RWPE2 (cell line): Measurements from ENCODE around the gene BRD1.

Experiments
- ATAC-seq: fragments of 200-7000 bp; cut with Tn5 transposase; 3 replicates; pipeline ENCODE4 v1.9.1; 2021; ENCODE audit warnings: low read depth
- DNase-seq: peaks from one replicate; pipeline ENCODE4 v3.0.0-alpha.2; 2020; ENCODE audit warnings: low spot score
- H3K27ac ChIP-seq: fragments of 450-650 bp; 2 replicates; pipeline ENCODE4 v1.5.1; 2017; ENCODE audit warnings: mild to moderate bottlenecking; ENCODE audit not compliant: poor library complexity, severe bottlenecking
- H3K27me3 ChIP-seq: fragments of 250-450 bp; sonication (Bioruptor Pico); 2 replicates; pipeline ENCODE4 v1.5.1; 2021; ENCODE audit warnings: mild to moderate bottlenecking, moderate library complexity; ENCODE audit not compliant: insufficient read depth, poor library complexity, severe bottlenecking
- H3K36me3 ChIP-seq: fragments of 250-450 bp; sonication (Bioruptor Pico); 2 replicates; pipeline ENCODE4 v1.5.1; 2020; ENCODE audit warnings: low read depth, mild to moderate bottlenecking, moderate library complexity
- H3K4me1 ChIP-seq: fragments of 250-450 bp; sonication (Bioruptor Pico); 2 replicates; pipeline ENCODE4 v1.5.1; 2021; ENCODE audit warnings: mild to moderate bottlenecking, moderate library complexity; ENCODE audit not compliant: insufficient read depth, poor library complexity, severe bottlenecking
- H3K4me3 ChIP-seq: fragments of 250-450 bp; sonication (Bioruptor Pico); 2 replicates; pipeline ENCODE4 v1.5.1; 2021; ENCODE audit warnings: mild to moderate bottlenecking, moderate library complexity; ENCODE audit not compliant: severe bottlenecking
- H3K9me3 ChIP-seq: fragments of 250-450 bp; sonication (Bioruptor Pico); 2 replicates; pipeline ENCODE4 v1.5.1; 2021; ENCODE audit warnings: mild to moderate bottlenecking, moderate library complexity; ENCODE audit not compliant: severe bottlenecking
- TF ChIP-seq, protein P1 (sequence below): fragments of 450-650 bp; IDR thresholded peaks from one replicate; pipeline ENCODE4 v1.5.1; 2017; ENCODE audit warnings: mild to moderate bottlenecking, moderate library complexity; ENCODE audit not compliant: poor library complexity, severe bottlenecking

Gene BRD1

DNA sequence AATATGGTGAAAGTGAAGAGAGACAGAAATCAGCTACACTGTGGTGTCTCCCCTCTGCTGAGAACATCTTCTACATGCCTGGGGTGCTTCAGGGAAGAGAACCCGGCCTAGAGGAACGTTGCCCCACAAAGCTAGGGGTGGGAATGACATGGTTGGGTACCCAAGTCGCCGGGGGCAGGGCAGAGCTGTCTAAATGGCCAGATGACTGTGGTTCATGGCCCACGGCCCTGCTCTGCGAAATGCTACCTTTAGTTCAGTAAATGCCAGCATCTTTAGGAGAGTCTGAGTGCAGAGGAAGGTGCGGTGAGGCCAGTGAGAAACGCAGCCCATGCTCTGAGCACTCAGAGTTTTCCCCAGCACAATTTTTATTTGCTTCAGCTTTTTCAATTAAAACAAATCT lies 12.8 kb downstream of the BRD1 start:
- H3K4me3 ChIP-seq: no peak overlapping the region
- no peaks in the 10 kb centered on the region for H3K4me1 ChIP-seq
- ATAC-seq: no peak
- TF ChIP-seq, protein P1, sequence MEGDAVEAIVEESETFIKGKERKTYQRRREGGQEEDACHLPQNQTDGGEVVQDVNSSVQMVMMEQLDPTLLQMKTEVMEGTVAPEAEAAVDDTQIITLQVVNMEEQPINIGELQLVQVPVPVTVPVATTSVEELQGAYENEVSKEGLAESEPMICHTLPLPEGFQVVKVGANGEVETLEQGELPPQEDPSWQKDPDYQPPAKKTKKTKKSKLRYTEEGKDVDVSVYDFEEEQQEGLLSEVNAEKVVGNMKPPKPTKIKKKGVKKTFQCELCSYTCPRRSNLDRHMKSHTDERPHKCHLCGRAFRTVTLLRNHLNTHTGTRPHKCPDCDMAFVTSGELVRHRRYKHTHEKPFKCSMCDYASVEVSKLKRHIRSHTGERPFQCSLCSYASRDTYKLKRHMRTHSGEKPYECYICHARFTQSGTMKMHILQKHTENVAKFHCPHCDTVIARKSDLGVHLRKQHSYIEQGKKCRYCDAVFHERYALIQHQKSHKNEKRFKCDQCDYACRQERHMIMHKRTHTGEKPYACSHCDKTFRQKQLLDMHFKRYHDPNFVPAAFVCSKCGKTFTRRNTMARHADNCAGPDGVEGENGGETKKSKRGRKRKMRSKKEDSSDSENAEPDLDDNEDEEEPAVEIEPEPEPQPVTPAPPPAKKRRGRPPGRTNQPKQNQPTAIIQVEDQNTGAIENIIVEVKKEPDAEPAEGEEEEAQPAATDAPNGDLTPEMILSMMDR: no peak
- no peak for DNase-seq
- peaks cover 53% of the 10 kb centered on the region for H3K36me3 ChIP-seq
- no peaks in the 10 kb centered on the region for H3K9me3 ChIP-seq
- no peaks in the 10 kb centered on the region for H3K27me3 ChIP-seq
- no peak overlapping the region for H3K27ac ChIP-seq

DNA sequence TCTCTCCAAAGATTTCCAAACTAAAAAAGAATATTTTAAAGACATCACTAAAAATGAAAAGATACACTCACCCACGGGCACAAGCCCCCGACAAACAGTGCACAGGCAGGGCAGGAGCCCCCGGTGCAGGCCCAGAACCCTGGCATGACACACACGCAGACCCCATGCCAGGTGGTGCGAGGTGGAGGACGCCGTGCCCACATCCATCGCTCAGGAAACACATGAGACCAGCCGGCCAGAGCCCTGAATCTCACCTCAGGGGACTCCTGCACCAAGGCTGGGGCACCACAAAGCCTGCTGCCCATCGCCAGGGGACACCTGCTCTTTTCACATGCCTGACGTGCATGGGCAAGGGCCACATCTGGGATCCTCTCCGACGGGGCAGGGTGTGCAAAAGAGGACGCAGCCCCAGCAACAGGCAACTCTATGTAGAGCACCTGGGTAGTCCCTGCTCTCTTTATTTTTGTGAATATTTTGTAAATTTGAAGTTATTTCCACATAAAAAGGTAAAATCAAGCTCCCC lies 13.4 kb downstream of the BRD1 start:
- peaks cover 50% of the 10 kb centered on the region for H3K36me3 ChIP-seq
- TF ChIP-seq, protein P1: no peak
- no peak for ATAC-seq

DNA sequence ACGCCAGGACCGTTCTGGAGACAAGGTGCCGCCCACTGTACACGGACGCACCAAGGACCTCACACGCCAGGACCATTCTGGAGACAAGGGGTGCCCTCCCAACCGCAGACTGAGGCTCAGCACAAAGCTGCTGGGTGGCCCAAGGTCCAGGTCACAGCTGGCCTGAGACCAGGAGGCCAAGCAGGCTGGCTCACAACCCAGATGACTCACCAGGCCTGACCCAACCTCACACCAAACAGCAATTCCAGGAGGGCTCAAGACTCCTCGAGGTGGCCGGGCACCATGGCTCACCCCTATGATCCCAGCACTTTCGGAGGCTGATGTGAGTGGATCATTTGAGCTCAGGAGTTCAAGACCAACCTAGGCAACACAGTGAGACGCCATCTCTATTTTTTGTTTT lies 14.8 kb downstream of the BRD1 start:
- peaks cover 38% of the 10 kb centered on the region for H3K36me3 ChIP-seq
- no peaks in the 10 kb centered on the region for H3K27me3 ChIP-seq
- no peak overlapping the region for H3K4me3 ChIP-seq
- H3K27ac ChIP-seq: no peak overlapping the region
- TF ChIP-seq, protein P1: no peak
- DNase-seq (no peak), ATAC-seq (0 out of 3 replicates have a peak, but pooled peaks have one; percentile 17)
- H3K4me1 ChIP-seq: no peaks in the 10 kb centered on the region
- H3K9me3 ChIP-seq: no peaks in the 10 kb centered on the region

More for the DNA sequence above, 13.4 kb downstream of the BRD1 start:
- Histone ChIP-seq H3K4me1 (no peaks in the 10 kb centered on the region), H3K9me3 (no peaks in the 10 kb centered on the region), H3K4me3 (no peak overlapping the region), H3K27ac (no peak overlapping the region), H3K27me3 (no peaks in the 10 kb centered on the region)
- DNase-seq: no peak

DNA sequence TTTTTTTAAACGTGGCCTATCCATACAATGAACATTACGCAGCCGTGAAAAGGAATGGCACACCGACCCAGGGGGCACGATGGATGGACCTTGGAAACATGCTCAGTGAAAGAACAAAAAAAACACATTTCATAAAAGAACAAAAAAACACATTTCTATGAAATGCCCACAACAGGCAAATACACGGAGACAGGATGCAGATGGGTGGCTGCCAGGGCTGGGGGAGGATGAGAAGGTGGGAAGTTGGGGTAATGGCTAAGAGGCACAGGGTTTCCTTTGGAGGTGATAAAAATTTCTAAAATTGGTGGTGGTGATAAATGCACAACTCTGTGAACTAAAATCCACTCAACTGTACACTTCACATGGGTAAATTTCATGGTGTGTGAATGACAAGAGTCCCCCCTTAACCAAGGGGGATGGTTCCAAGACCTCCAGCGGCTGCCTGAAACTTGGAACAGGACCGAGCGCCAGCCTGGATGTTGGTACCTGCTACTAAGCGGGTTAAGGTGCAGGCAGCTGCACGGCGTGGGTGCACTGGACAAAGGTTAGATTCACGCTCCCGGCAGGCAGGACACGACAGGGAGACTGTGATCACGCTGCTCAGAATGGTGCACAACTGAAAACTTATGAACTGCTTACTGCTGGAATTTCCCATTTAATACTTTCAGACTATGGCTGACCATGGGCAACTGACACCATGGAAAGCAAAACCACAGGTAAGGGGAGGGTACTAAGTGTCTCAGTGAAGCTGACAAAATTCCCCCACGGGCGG lies 16.5 kb downstream of the BRD1 start:
- Histone ChIP-seq H3K4me1 (no peaks in the 10 kb centered on the region), H3K9me3 (no peaks in the 10 kb centered on the region), H3K36me3 (peaks cover 27% of the 10 kb centered on the region), H3K27ac (no peak overlapping the region), H3K27me3 (no peaks in the 10 kb centered on the region), H3K4me3 (no peak overlapping the region)
- TF ChIP-seq, protein P1: no peak
- ATAC-seq: no peak
- no peak for DNase-seq
